Measurements from ENCODE around the gene LRP1. TPM values are rescaled to one million over a fixed set of nuclear protein-coding genes. Genes with fewer than 3 reads are reported as not detected.
A peak's percentile ranks its signal among the peaks of the same experiment; 100 is the strongest.

Gene LRP1
- total and polyA plus RNA-seq, 2 experiments from 2014 or later = 26.6 to 145 TPM

DNA sequence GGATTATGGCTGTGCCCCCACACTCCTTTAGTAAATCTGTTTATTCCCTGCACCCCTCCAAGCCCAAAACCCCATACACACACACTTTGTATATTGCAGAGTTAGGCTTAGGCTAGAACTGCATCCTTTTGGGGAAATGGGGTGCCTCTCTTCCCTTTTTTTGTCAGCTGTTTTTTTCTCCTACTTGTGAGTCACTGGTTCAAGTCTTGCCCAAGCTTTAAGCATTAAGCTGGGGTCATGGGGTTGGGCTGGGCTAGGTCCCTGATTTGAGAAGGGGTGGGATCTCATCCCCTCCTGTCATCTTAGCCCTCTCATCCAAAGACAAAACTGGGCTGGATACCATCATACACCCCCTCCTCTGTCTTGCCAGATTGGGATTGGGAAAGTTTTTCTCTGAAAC is 1.6 kb downstream of the LRP1 start:
- Histone ChIP-seq H3K79me2 (replicated peaks; ENCODE audit: insufficient read depth) (peaks cover 59% of the 10 kb centered on the region), H3K9me2 (ENCODE audit: insufficient read depth) (no peaks in the 10 kb centered on the region)
- peaks cover 23% of the 10 kb centered on the region for H3K36me3 Mint-ChIP-seq (ENCODE audit: low read depth)

More for the DNA sequence above, 1.6 kb downstream of the LRP1 start:
- Histone ChIP-seq H4K20me1 (replicated peaks; ENCODE audit: insufficient read depth) (peaks cover 27% of the 10 kb centered on the region), H3K4me1 (ENCODE audit: insufficient read depth) (peaks cover 62% of the 10 kb centered on the region), H3K4me2 (peak overlapping the region; percentile 93), H2AFZ (no peak overlapping the region), H3F3A (replicated peaks; ENCODE audit: low read depth) (peaks cover 17% of the 10 kb centered on the region; the same call in 1 of the 2 replicates), H3K4me3 (peak overlapping the region; percentile 98), H3K27me3 (ENCODE audit: insufficient read depth) (no peaks in the 10 kb centered on the region), H3K36me3 (ENCODE audit: insufficient read depth) (peaks cover 3% of the 10 kb centered on the region; the same call in 1 of the 2 replicates), H3K27ac (ENCODE audit: low read depth) (peak overlapping the region; percentile 12; the same call in 1 of the 2 replicates)
- Mint-ChIP-seq H3K9me3 (no peaks in the 10 kb centered on the region), H3K27ac (peak overlapping the region; percentile 84), H3K27me3 (ENCODE audit: insufficient read depth, low read depth, poor library complexity) (peaks cover 40% of the 10 kb centered on the region), H3K4me1 (peaks cover 65% of the 10 kb centered on the region), H3K4me3 (peak overlapping the region; percentile 86)
- ATAC-seq (no peak), DNase-seq (ENCODE audit: low spot score) (no peak)
- TF ChIP-seq STAT1 (IDR thresholded peaks at IDR 0.05; ENCODE audit: unreplicated experiment) (no peak), POLR2AphosphoS5 (IDR thresholded peaks at IDR 0.05; ENCODE audit: low read depth) (no peak), CREB1 (CRISPR knock-in tag; IDR thresholded peaks at IDR 0.05; ENCODE audit: low read depth) (no peak), ZNF331 (CRISPR knock-in tag; IDR thresholded peaks at IDR 0.05; ENCODE audit: low read depth) (no peak), NANOG (IDR thresholded peaks at IDR 0.05; ENCODE audit: borderline replicate concordance) (no peak), EZH2phosphoT487 (IDR thresholded peaks at IDR 0.05; ENCODE audit: unreplicated experiment) (no peak), JUNB (IDR thresholded peaks at IDR 0.05; ENCODE audit: unreplicated experiment) (no peak), ZNF114 (CRISPR knock-in tag; IDR thresholded peaks at IDR 0.05) (no peak)
- TF ChIP-seq, protein P1, sequence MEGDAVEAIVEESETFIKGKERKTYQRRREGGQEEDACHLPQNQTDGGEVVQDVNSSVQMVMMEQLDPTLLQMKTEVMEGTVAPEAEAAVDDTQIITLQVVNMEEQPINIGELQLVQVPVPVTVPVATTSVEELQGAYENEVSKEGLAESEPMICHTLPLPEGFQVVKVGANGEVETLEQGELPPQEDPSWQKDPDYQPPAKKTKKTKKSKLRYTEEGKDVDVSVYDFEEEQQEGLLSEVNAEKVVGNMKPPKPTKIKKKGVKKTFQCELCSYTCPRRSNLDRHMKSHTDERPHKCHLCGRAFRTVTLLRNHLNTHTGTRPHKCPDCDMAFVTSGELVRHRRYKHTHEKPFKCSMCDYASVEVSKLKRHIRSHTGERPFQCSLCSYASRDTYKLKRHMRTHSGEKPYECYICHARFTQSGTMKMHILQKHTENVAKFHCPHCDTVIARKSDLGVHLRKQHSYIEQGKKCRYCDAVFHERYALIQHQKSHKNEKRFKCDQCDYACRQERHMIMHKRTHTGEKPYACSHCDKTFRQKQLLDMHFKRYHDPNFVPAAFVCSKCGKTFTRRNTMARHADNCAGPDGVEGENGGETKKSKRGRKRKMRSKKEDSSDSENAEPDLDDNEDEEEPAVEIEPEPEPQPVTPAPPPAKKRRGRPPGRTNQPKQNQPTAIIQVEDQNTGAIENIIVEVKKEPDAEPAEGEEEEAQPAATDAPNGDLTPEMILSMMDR (conservative IDR thresholded peaks at IDR 0.05; ENCODE audit: low read depth in 2 of 2) = no peak
- TF ChIP-seq, protein P2, sequence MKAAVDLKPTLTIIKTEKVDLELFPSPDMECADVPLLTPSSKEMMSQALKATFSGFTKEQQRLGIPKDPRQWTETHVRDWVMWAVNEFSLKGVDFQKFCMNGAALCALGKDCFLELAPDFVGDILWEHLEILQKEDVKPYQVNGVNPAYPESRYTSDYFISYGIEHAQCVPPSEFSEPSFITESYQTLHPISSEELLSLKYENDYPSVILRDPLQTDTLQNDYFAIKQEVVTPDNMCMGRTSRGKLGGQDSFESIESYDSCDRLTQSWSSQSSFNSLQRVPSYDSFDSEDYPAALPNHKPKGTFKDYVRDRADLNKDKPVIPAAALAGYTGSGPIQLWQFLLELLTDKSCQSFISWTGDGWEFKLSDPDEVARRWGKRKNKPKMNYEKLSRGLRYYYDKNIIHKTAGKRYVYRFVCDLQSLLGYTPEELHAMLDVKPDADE (IDR thresholded peaks at IDR 0.05) = no peak
- TF ChIP-seq, protein P3, sequence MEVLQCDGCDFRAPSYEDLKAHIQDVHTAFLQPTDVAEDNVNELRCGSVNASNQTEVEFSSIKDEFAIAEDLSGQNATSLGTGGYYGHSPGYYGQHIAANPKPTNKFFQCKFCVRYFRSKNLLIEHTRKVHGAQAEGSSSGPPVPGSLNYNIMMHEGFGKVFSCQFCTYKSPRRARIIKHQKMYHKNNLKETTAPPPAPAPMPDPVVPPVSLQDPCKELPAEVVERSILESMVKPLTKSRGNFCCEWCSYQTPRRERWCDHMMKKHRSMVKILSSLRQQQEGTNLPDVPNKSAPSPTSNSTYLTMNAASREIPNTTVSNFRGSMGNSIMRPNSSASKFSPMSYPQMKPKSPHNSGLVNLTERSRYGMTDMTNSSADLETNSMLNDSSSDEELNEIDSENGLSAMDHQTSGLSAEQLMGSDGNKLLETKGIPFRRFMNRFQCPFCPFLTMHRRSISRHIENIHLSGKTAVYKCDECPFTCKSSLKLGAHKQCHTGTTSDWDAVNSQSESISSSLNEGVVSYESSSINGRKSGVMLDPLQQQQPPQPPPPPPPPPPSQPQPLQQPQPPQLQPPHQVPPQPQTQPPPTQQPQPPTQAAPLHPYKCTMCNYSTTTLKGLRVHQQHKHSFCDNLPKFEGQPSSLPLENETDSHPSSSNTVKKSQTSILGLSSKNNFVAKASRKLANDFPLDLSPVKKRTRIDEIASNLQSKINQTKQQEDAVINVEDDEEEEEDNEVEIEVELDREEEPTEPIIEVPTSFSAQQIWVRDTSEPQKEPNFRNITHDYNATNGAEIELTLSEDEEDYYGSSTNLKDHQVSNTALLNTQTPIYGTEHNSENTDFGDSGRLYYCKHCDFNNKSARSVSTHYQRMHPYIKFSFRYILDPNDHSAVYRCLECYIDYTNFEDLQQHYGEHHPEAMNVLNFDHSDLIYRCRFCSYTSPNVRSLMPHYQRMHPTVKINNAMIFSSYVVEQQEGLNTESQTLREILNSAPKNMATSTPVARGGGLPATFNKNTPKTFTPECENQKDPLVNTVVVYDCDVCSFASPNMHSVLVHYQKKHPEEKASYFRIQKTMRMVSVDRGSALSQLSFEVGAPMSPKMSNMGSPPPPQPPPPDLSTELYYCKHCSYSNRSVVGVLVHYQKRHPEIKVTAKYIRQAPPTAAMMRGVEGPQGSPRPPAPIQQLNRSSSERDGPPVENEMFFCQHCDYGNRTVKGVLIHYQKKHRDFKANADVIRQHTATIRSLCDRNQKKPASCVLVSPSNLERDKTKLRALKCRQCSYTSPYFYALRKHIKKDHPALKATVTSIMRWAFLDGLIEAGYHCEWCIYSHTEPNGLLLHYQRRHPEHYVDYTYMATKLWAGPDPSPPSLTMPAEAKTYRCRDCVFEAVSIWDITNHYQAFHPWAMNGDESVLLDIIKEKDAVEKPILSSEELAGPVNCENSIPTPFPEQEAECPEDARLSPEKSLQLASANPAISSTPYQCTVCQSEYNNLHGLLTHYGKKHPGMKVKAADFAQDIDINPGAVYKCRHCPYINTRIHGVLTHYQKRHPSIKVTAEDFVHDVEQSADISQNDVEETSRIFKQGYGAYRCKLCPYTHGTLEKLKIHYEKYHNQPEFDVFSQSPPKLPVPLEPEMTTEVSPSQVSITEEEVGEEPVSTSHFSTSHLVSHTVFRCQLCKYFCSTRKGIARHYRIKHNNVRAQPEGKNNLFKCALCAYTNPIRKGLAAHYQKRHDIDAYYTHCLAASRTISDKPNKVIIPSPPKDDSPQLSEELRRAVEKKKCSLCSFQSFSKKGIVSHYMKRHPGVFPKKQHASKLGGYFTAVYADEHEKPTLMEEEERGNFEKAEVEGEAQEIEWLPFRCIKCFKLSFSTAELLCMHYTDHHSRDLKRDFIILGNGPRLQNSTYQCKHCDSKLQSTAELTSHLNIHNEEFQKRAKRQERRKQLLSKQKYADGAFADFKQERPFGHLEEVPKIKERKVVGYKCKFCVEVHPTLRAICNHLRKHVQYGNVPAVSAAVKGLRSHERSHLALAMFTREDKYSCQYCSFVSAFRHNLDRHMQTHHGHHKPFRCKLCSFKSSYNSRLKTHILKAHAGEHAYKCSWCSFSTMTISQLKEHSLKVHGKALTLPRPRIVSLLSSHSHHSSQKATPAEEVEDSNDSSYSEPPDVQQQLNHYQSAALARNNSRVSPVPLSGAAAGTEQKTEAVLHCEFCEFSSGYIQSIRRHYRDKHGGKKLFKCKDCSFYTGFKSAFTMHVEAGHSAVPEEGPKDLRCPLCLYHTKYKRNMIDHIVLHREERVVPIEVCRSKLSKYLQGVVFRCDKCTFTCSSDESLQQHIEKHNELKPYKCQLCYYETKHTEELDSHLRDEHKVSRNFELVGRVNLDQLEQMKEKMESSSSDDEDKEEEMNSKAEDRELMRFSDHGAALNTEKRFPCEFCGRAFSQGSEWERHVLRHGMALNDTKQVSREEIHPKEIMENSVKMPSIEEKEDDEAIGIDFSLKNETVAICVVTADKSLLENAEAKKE (CRISPR knock-in tag; IDR thresholded peaks at IDR 0.05) = no peak
- TF ChIP-seq, protein P4, sequence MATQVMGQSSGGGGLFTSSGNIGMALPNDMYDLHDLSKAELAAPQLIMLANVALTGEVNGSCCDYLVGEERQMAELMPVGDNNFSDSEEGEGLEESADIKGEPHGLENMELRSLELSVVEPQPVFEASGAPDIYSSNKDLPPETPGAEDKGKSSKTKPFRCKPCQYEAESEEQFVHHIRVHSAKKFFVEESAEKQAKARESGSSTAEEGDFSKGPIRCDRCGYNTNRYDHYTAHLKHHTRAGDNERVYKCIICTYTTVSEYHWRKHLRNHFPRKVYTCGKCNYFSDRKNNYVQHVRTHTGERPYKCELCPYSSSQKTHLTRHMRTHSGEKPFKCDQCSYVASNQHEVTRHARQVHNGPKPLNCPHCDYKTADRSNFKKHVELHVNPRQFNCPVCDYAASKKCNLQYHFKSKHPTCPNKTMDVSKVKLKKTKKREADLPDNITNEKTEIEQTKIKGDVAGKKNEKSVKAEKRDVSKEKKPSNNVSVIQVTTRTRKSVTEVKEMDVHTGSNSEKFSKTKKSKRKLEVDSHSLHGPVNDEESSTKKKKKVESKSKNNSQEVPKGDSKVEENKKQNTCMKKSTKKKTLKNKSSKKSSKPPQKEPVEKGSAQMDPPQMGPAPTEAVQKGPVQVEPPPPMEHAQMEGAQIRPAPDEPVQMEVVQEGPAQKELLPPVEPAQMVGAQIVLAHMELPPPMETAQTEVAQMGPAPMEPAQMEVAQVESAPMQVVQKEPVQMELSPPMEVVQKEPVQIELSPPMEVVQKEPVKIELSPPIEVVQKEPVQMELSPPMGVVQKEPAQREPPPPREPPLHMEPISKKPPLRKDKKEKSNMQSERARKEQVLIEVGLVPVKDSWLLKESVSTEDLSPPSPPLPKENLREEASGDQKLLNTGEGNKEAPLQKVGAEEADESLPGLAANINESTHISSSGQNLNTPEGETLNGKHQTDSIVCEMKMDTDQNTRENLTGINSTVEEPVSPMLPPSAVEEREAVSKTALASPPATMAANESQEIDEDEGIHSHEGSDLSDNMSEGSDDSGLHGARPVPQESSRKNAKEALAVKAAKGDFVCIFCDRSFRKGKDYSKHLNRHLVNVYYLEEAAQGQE (IDR thresholded peaks at IDR 0.05; ENCODE audit: unreplicated experiment) = no peak
